ENCODE data around the gene BARD1. TPM values are rescaled to one million over a fixed set of nuclear protein-coding genes. Genes with fewer than 3 reads are reported as not detected.

The BARD1 gene
- total and polyA plus RNA-seq, 2 of the 13 experiments (the other 11 are each of a cell fraction or from before 2014, with no cell fraction given) = 5.3 to 30.4 TPM

DNA sequence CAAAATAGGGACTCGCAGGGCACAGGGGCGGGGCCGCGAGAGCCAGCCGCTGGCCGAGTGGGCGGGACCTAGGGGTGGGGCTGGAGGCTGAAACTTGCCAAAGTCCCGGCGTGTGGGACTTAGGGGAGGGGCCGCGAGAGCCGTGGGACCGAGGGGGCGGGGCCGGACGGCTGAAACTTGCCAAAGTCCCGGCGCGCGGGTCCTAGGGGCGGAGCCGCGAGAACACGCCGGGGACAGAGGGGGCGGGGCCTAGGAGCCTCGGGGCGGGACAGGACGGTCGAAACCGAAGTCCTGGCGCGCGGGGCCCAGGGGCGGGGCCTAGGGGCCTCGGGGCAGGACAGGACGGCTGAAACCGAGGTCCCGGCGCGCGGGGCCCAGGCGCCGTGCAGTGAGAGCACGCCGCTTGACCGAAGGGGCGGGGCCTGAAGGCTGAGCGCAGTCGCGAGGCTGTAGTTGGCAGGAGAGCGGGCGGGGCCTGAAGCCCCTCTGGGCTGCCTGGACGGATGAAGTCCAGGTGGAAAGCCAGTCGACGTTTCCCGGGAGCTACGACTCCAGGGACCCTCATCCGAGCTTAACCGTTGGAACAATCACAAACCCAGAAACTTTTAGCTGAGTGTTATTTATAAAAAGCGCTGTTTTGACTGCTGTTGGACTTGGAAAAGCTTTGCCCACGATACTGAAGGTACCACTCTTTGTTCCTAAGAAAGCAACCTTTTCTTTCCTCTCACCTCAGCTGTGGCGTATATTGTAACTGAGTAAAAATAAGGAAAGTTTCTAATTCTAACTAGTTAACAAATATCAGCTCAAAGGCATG is 475 bp upstream of the BARD1 start (continued):
- TF ChIP-seq REXO4 (CRISPR knock-in tag; IDR thresholded peaks at IDR 0.05; ENCODE audit: borderline replicate concordance) = no peak
- no peak for TF ChIP-seq EHMT2 (IDR thresholded peaks at IDR 0.05; ENCODE audit: borderline replicate concordance, low read depth, low read length)
- TF ChIP-seq SOX5 (CRISPR knock-in tag; IDR thresholded peaks at IDR 0.05; ENCODE audit: borderline replicate concordance) = peak; percentile 55
- TF ChIP-seq EP300 (IDR thresholded peaks at IDR 0.05; ENCODE audit: low read depth in 2 of 2, low read length in 2 of 2) = peak in 1 of 2 experiments; percentile 11; a peak in 1 of 4 replicates
- no peak for TF ChIP-seq EP300 (CRISPR knock-in tag; IDR thresholded peaks at IDR 0.05; ENCODE audit: borderline replicate concordance)
- TF ChIP-seq ZFP36 (IDR thresholded peaks at IDR 0.05; ENCODE audit: borderline replicate concordance, low read depth, low read length, partially characterized antibody) = no peak
- TF ChIP-seq DNMT1 (CRISPR knock-in tag; IDR thresholded peaks at IDR 0.05) = no peak; the same call in 1 of the 2 replicates
- no peak for TF ChIP-seq SETDB1 (CRISPR knock-in tag; IDR thresholded peaks at IDR 0.05; ENCODE audit: borderline replicate concordance)
- TF ChIP-seq MZF1 (CRISPR knock-in tag; IDR thresholded peaks at IDR 0.05; ENCODE audit: borderline replicate concordance) = no peak
- peak; percentile 76 for TF ChIP-seq ZNF639 (CRISPR knock-in tag; conservative IDR thresholded peaks at IDR 0.05)
- peak; percentile 56 for TF ChIP-seq BCL6 (CRISPR knock-in tag; IDR thresholded peaks at IDR 0.05)
- TF ChIP-seq, protein P1, sequence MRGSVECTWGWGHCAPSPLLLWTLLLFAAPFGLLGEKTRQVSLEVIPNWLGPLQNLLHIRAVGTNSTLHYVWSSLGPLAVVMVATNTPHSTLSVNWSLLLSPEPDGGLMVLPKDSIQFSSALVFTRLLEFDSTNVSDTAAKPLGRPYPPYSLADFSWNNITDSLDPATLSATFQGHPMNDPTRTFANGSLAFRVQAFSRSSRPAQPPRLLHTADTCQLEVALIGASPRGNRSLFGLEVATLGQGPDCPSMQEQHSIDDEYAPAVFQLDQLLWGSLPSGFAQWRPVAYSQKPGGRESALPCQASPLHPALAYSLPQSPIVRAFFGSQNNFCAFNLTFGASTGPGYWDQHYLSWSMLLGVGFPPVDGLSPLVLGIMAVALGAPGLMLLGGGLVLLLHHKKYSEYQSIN (CRISPR knock-in tag; IDR thresholded peaks at IDR 0.05; ENCODE audit: borderline replicate concordance) = no peak
- no peak for TF ChIP-seq ZNF543 (CRISPR knock-in tag; IDR thresholded peaks at IDR 0.05)
- no peak for TF ChIP-seq GTF2F1 (IDR thresholded peaks at IDR 0.05; ENCODE audit: low read length)
- TF ChIP-seq CREB1 (IDR thresholded peaks at IDR 0.05) = no peak
- TF ChIP-seq CREB1 (CRISPR knock-in tag; IDR thresholded peaks at IDR 0.05) = no peak
- TF ChIP-seq SCMH1 (CRISPR knock-in tag; IDR thresholded peaks at IDR 0.05; ENCODE audit: borderline replicate concordance) = no peak
- TF ChIP-seq SNAI1 (CRISPR knock-in tag; IDR thresholded peaks at IDR 0.05; ENCODE audit: borderline replicate concordance) = no peak
- no peak for TF ChIP-seq ZEB1 (IDR thresholded peaks at IDR 0.05; ENCODE audit: insufficient replicate concordance, low read depth)
- peak; percentile 75 for TF ChIP-seq TEAD3 (CRISPR knock-in tag; optimal IDR thresholded peaks at IDR 0.05; ENCODE audit: borderline replicate concordance)
- TF ChIP-seq GABPB1 (CRISPR knock-in tag; IDR thresholded peaks at IDR 0.05) = peak; percentile 67
- TF ChIP-seq ZNF253 (CRISPR knock-in tag; IDR thresholded peaks at IDR 0.05; ENCODE audit: borderline replicate concordance) = 0 out of 2 replicates have a peak, but pooled peaks have one; percentile 55
- TF ChIP-seq, protein P2, sequence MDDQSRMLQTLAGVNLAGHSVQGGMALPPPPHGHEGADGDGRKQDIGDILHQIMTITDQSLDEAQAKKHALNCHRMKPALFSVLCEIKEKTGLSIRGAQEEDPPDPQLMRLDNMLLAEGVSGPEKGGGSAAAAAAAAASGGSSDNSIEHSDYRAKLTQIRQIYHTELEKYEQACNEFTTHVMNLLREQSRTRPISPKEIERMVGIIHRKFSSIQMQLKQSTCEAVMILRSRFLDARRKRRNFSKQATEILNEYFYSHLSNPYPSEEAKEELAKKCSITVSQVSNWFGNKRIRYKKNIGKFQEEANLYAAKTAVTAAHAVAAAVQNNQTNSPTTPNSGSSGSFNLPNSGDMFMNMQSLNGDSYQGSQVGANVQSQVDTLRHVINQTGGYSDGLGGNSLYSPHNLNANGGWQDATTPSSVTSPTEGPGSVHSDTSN (CRISPR knock-in tag; IDR thresholded peaks at IDR 0.05; ENCODE audit: borderline replicate concordance) = no peak
- TF ChIP-seq ZNF362 (CRISPR knock-in tag; IDR thresholded peaks at IDR 0.05; ENCODE audit: borderline replicate concordance) = no peak
- no peak for TF ChIP-seq CBX2 (IDR thresholded peaks at IDR 0.05; ENCODE audit: low read depth, low read length)
- no peak for TF ChIP-seq CBX2 (CRISPR knock-in tag; IDR thresholded peaks at IDR 0.05; ENCODE audit: low read depth)
- TF ChIP-seq NKX3-1 (CRISPR knock-in tag; IDR thresholded peaks at IDR 0.05) = no peak; the same call in 1 of the 2 replicates
